ENCODE data around the gene ADAMTS13.
A peak's percentile ranks its signal among the peaks of the same experiment; 100 is the strongest.

ADAMTS13 gene

DNA sequence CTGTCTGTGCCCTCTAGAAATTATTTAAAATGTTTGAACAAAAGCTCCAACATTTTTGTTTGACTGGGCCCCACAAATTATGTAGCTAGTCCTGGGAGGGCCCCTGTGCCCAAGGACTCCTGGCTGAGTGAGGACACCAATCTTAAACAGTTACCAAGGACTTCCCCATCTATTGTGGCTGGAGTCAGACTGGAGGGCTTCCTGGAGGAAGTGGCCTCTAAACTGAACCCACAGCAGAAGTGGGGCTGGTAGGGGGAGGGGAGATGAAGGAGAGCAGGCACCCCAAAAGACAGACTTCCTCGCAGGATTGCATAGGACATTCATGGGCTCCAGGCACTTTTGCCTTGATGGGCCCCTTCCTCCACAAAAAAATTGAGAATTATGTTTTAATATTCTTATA, 8.1 kb downstream of the ADAMTS13 start:
- TF ChIP-seq, protein P1, sequence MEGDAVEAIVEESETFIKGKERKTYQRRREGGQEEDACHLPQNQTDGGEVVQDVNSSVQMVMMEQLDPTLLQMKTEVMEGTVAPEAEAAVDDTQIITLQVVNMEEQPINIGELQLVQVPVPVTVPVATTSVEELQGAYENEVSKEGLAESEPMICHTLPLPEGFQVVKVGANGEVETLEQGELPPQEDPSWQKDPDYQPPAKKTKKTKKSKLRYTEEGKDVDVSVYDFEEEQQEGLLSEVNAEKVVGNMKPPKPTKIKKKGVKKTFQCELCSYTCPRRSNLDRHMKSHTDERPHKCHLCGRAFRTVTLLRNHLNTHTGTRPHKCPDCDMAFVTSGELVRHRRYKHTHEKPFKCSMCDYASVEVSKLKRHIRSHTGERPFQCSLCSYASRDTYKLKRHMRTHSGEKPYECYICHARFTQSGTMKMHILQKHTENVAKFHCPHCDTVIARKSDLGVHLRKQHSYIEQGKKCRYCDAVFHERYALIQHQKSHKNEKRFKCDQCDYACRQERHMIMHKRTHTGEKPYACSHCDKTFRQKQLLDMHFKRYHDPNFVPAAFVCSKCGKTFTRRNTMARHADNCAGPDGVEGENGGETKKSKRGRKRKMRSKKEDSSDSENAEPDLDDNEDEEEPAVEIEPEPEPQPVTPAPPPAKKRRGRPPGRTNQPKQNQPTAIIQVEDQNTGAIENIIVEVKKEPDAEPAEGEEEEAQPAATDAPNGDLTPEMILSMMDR (IDR thresholded peaks at IDR 0.05; ENCODE audit: control insufficient read depth, extremely low read depth, insufficient read depth), result no peak
- no peak overlapping the region for H3K4me3 ChIP-seq (ENCODE audit: low read depth, low read length)
- DNase-seq (ENCODE audit: low read depth), result no peak

DNA sequence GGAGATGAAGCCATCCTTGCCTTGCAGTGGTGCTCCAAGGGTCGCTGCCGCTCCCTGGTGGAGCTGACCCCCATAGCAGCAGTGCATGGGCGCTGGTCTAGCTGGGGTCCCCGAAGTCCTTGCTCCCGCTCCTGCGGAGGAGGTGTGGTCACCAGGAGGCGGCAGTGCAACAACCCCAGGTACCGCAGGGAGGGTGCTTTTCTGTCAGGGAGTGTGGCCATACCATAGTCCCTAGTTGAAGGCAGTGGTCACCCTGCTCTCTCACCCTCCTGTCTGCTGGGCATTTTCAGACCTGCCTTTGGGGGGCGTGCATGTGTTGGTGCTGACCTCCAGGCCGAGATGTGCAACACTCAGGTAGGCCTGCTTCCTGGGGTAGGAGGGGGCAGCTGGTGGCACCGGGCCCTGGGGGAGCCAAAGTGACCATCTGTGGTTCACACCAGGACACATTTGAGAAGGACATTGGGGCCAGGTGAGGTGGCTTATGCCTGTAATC, 11.2 kb downstream of the ADAMTS13 start:
- TF ChIP-seq, protein P1 (IDR thresholded peaks at IDR 0.05; ENCODE audit: control insufficient read depth, extremely low read depth, insufficient read depth), result no peak
- no peak for DNase-seq (ENCODE audit: low read depth)
- no peak overlapping the region for H3K4me3 ChIP-seq (ENCODE audit: low read depth, low read length)

DNA sequence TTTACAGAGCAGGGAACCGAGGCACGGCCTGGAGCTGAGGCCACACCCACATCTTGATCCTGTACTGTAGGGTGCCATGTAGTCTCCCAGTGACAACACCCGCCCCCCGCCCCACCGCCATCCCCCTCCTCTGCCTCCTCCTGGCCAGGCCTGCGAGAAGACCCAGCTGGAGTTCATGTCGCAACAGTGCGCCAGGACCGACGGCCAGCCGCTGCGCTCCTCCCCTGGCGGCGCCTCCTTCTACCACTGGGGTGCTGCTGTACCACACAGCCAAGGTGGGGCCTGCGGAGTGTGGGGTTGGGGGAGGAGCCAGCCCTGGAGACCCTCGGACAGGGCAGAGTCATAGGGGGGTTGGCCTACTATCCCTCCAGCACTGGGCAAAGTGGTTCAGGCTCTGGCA, 14.5 kb downstream of the ADAMTS13 start:
- DNase-seq (ENCODE audit: low read depth), result no peak
- H3K4me3 ChIP-seq (ENCODE audit: low read depth, low read length), result no peak overlapping the region
- TF ChIP-seq, protein P1 (IDR thresholded peaks at IDR 0.05; ENCODE audit: control insufficient read depth, extremely low read depth, insufficient read depth), result no peak

DNA sequence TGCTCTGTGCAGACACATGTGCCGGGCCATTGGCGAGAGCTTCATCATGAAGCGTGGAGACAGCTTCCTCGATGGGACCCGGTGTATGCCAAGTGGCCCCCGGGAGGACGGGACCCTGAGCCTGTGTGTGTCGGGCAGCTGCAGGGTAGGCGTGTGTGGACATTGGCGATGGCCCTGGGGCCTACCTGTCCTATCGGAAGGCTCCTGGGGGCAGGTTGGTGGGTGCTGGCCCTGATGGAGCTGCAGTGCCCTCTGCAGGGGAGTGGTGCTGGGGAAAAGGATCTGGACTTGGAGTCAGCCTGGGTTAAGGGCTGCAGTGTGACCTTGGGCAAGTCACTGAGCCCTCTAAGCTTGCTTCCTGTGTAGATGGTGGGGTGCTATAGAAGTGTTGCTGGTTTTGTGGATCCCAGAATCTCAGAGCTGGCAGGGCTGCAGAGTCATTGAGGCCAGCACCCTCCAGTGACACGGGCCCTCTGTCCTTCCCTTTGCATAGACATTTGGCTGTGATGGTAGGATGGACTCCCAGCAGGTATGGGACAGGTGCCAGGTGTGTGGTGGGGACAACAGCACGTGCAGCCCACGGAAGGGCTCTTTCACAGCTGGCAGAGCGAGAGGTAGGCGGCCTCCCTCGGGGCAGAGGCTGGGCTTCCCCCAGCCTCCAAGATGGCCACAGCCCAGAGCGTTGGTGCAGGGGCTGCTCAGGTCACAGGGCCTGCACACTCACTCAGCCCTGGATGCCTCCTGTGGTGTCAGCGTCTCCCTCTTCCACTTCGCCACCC, 15.8 kb downstream of the ADAMTS13 start:
- DNase-seq (ENCODE audit: low read depth), result no peak
- TF ChIP-seq, protein P1 (IDR thresholded peaks at IDR 0.05; ENCODE audit: control insufficient read depth, extremely low read depth, insufficient read depth), result peak; percentile 16; the same call in 1 of the 2 replicates
- H3K4me3 ChIP-seq (ENCODE audit: low read depth, low read length), result no peak overlapping the region

DNA sequence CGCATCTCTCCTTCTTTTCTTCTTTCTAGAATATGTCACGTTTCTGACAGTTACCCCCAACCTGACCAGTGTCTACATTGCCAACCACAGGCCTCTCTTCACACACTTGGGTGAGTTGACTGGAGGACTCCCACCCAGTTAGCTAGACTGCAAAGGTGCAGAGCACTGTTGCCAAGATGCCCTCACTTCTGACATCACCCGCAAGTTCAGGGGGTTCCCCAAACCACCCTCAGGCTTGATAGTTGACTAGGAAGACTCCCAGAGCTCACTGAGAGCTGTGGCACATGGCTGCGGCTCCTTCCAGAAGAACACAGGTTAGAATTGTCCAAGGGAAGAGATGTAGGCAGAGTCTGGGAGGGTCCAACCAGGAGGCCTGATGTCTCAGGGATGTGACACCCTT, 17.2 kb downstream of the ADAMTS13 start:
- TF ChIP-seq, protein P1 (IDR thresholded peaks at IDR 0.05; ENCODE audit: control insufficient read depth, extremely low read depth, insufficient read depth), result no peak
- H3K4me3 ChIP-seq (ENCODE audit: low read depth, low read length), result no peak overlapping the region
- no peak for DNase-seq (ENCODE audit: low read depth)

DNA sequence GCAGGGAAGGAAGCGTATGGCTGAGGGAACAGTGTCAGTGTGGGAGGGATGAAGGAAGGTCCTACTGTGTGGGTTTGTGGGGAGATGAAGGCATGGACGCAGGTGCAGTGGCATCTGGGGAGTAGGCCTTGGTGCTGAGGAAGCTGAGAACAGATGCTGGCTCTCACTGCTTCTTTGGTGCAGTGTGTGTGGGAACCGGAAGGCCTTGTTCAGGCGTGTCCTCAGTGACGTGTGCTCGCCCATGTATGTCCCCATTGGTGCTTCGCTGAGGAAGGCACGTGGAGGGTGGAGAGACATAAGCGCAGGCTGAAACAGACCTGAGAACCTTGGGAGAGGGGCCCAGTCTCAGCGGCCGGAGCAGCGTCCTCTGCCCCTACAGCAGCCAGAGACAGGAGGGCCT, 18.7 kb downstream of the ADAMTS13 start:
- TF ChIP-seq, protein P1 (IDR thresholded peaks at IDR 0.05; ENCODE audit: control insufficient read depth, extremely low read depth, insufficient read depth), result no peak
- H3K4me3 ChIP-seq (ENCODE audit: low read depth, low read length), result no peak overlapping the region
- DNase-seq (ENCODE audit: low read depth), result no peak

DNA sequence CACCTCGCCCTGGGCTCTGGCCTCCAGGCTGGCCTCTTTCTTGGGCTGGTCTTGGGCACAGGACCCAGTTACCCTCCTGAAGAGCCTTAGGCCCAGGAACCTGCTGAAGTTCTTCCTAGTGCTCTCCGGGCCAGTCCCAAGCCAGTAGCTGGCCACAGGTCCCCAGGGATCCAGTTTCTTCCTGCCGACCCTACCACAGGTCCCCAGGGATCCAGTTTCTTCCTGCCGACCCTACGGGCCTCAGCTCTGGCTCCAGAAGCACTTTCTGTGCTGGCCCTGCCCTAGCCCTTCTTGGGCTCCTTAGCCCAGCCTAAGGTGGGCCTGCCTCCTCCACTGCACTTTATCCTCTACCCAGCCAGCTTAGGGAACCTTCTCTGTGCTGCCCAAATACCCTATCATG, 19.4 kb downstream of the ADAMTS13 start:
- DNase-seq (ENCODE audit: low read depth), result no peak
- TF ChIP-seq, protein P1 (IDR thresholded peaks at IDR 0.05; ENCODE audit: control insufficient read depth, extremely low read depth, insufficient read depth), result no peak
- no peak overlapping the region for H3K4me3 ChIP-seq (ENCODE audit: low read depth, low read length)

All from LNCaP clone FGC (cell line).